Neural progenitor cell (in vitro differentiated cells): Measurements from ENCODE around the gene DPYSL5.

Source experiments
- EZH2phosphoT487 ChIP-seq: fragments of 200-600 bp; sonication (generic); IDR thresholded peaks from 2 replicates; pipeline ENCODE4 v1.6.1; 2017; ENCODE audit warnings: antibody characterized with exemption
- TF ChIP-seq, protein P1 (sequence below): fragments of 200-600 bp; sonication (generic); IDR thresholded peaks from 2 replicates; pipeline ENCODE4 v1.5.1; 2017; ENCODE audit warnings: antibody characterized with exemption, mild to moderate bottlenecking

DNA sequence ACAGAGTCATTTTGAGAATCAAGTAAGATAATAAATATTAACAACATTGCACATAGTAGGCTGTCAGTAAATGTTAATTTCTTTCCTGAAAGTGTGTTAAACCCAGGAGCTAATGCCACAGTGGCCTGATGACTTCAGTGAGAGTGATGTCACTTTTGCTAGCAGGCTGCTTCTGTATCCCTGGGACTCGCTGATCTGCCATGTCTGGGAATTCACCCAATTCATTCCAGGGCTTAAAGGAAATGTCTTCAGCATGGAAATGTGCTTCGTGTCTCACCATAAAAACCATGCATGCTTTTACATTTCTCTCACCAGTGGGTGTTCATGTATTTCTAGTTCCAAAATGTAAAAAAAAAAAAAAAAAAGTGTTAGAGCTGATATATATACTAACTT is 65.7 kb downstream of the DPYSL5 start:
- TF ChIP-seq, protein P1, sequence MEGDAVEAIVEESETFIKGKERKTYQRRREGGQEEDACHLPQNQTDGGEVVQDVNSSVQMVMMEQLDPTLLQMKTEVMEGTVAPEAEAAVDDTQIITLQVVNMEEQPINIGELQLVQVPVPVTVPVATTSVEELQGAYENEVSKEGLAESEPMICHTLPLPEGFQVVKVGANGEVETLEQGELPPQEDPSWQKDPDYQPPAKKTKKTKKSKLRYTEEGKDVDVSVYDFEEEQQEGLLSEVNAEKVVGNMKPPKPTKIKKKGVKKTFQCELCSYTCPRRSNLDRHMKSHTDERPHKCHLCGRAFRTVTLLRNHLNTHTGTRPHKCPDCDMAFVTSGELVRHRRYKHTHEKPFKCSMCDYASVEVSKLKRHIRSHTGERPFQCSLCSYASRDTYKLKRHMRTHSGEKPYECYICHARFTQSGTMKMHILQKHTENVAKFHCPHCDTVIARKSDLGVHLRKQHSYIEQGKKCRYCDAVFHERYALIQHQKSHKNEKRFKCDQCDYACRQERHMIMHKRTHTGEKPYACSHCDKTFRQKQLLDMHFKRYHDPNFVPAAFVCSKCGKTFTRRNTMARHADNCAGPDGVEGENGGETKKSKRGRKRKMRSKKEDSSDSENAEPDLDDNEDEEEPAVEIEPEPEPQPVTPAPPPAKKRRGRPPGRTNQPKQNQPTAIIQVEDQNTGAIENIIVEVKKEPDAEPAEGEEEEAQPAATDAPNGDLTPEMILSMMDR: no peak
- no peak for TF ChIP-seq EZH2phosphoT487
